IMR-90 (cell line): ENCODE data around the gene GAL3ST3. TPM values are rescaled to one million over a fixed set of nuclear protein-coding genes. Genes with fewer than 3 reads are reported as not detected.

Source experiments
- ATAC-seq: fragments of 200-7000 bp; cut with Tn5 transposase; 2 replicates; pipeline ENCODE4 v1.9.1; 2020; ENCODE audit warnings: low read depth, mild to moderate bottlenecking, moderate library complexity
- BruUV-seq: library from RNA; stranded (reverse); fragments of 400-500 nt; replicated peaks from 2 replicates; lab custom pipeline; 2021; lab: Mats Ljungman, UMichigan
- CTCF ChIA-PET: fragments of 300-600 bp; formaldehyde crosslinking; extraction: SDS; loops from one replicate; lab custom pipeline; 2021; ENCODE audit warnings: antibody characterized with exemption; lab: Yijun Ruan, JAX
- POLR2A ChIA-PET: fragments of 300-600 bp; sonication (Branson Sonifier 250); formaldehyde crosslinking; loops from one replicate; lab custom pipeline; 2022; ENCODE audit warnings: antibody characterized with exemption; ENCODE audit not compliant: unreplicated experiment; lab: Charles Lee
- DNase-seq: peaks from one replicate; pipeline ENCODE4 v3.0.0; 2013
- H2AFZ ChIP-seq: replicated peaks from 2 replicates; pipeline ENCODE3; 2013; ENCODE audit warnings: low read length, mild to moderate bottlenecking; ENCODE audit not compliant: poor library complexity
- H2AK5ac ChIP-seq: 2 replicates; pipeline ENCODE4 v1.6.1; 2013; ENCODE audit warnings: low read depth, low read length, inconsistent platforms
- H2AK9ac ChIP-seq: replicated peaks from 2 replicates; pipeline ENCODE3; 2013; ENCODE audit warnings: mild to moderate bottlenecking, low read depth, low read length, moderate library complexity; ENCODE audit not compliant: poor library complexity
- H2BK120ac ChIP-seq: 2 replicates; pipeline ENCODE4 v1.6.1; 2013; ENCODE audit warnings: low read depth, low read length, inconsistent platforms
- H2BK15ac ChIP-seq: 3 replicates; pipeline ENCODE4 v1.6.1; 2013; ENCODE audit warnings: low read depth, low read length, inconsistent platforms
- H2BK20ac ChIP-seq: 2 replicates; pipeline ENCODE4 v1.6.1; 2013; ENCODE audit warnings: low read depth, mild to moderate bottlenecking, inconsistent platforms, low read length, moderate library complexity
- H2BK5ac ChIP-seq: 2 replicates; pipeline ENCODE4 v1.6.1; 2013; ENCODE audit warnings: mild to moderate bottlenecking, low read depth, low read length, inconsistent platforms; ENCODE audit not compliant: poor library complexity, severe bottlenecking
- H3K14ac ChIP-seq: replicated peaks from 2 replicates; pipeline ENCODE4 v1.6.1; 2013; ENCODE audit warnings: low read depth, low read length, inconsistent platforms
- H3K18ac ChIP-seq: 2 replicates; pipeline ENCODE4 v1.6.1; 2013; ENCODE audit warnings: low read depth, low read length, control low read depth
- H3K23ac ChIP-seq: 2 replicates; pipeline ENCODE4 v1.6.1; 2013; ENCODE audit warnings: low read depth, low read length, inconsistent platforms
- H3K27ac ChIP-seq: 2 replicates; pipeline ENCODE4 v1.5.1; 2013; ENCODE audit warnings: mild to moderate bottlenecking, control low read depth, low read length; ENCODE audit not compliant: insufficient read depth
- H3K27me3 ChIP-seq: 2 replicates; pipeline ENCODE4 v1.6.1; 2013; ENCODE audit warnings: low read length; ENCODE audit not compliant: control insufficient read depth, insufficient read depth
- H3K36me3 ChIP-seq: 2 replicates; pipeline ENCODE4 v1.6.1; 2013; ENCODE audit warnings: low read length, mixed read lengths; ENCODE audit not compliant: control insufficient read depth, insufficient read depth
- H3K4ac ChIP-seq: 2 replicates; pipeline ENCODE4 v1.6.1; 2013; ENCODE audit warnings: low read depth, low read length, inconsistent platforms
- H3K4me1 ChIP-seq: 2 replicates; pipeline ENCODE4 v1.6.1; 2013; ENCODE audit warnings: low read length, mixed read lengths; ENCODE audit not compliant: control insufficient read depth, insufficient read depth
- H3K4me2 ChIP-seq: 2 replicates; pipeline ENCODE4 v1.6.1; 2013; ENCODE audit warnings: low read depth, mild to moderate bottlenecking, control low read depth, low read length, moderate library complexity
- H3K4me3 ChIP-seq: 2 replicates; pipeline ENCODE4 v1.5.1; 2013; ENCODE audit warnings: low read depth, mild to moderate bottlenecking, control low read depth, low read length, moderate library complexity; ENCODE audit not compliant: insufficient read depth
- H3K56ac ChIP-seq: 2 replicates; pipeline ENCODE4 v1.6.1; 2013; ENCODE audit warnings: low read length, inconsistent platforms; ENCODE audit not compliant: insufficient read depth; ENCODE audit errors: extremely low read depth
- H3K79me1 ChIP-seq, 2 experiments: 2 replicates each; pipeline ENCODE4 v1.6.1; 2013; ENCODE audit warnings: low read length in 2 of 2, inconsistent platforms in 1 of 2, low read depth in 1 of 2
- H3K9ac ChIP-seq: 2 replicates; pipeline ENCODE4 v1.6.1; 2013; ENCODE audit warnings: low read depth, low read length, control low read depth
- H3K9me1 ChIP-seq: 2 replicates; pipeline ENCODE4 v1.6.1; 2013; ENCODE audit warnings: low read length, inconsistent platforms; ENCODE audit not compliant: insufficient read depth
- H3K9me3 ChIP-seq: 2 replicates; pipeline ENCODE4 v1.6.1; 2013; ENCODE audit warnings: low read length; ENCODE audit not compliant: control insufficient read depth, insufficient read depth
- H4K20me1 ChIP-seq: 2 replicates; pipeline ENCODE4 v1.6.1; 2013; ENCODE audit warnings: low read length, inconsistent platforms; ENCODE audit not compliant: insufficient read depth
- H4K5ac ChIP-seq: 2 replicates; pipeline ENCODE4 v1.6.1; 2013; ENCODE audit warnings: mild to moderate bottlenecking, low read depth, low read length, control low read depth
- H4K8ac ChIP-seq, 2 experiments: 2 replicates each; pipeline ENCODE4 v1.6.1; 2013; ENCODE audit warnings: low read depth in 2 of 2, low read length in 2 of 2, control low read depth in 1 of 2, inconsistent platforms in 1 of 2
- H4K91ac ChIP-seq: 2 replicates; pipeline ENCODE4 v1.6.1; 2013; ENCODE audit warnings: low read depth, low read length, inconsistent platforms; ENCODE audit not compliant: insufficient read depth
- BHLHE40 ChIP-seq: fragments of 150-350 bp; IDR thresholded peaks from 2 replicates; pipeline ENCODE4 v1.6.1; 2016; ENCODE audit warnings: mild to moderate bottlenecking, low read depth, low read length
- CEBPB ChIP-seq: IDR thresholded peaks from 2 replicates; pipeline ENCODE4 v1.6.1; 2012; ENCODE audit warnings: low read depth, low read length, improper control_type of control experiment
- CHD1 ChIP-seq: IDR thresholded peaks from 2 replicates; pipeline ENCODE4 v1.6.1; 2012; ENCODE audit warnings: low read depth, low read length, improper control_type of control experiment
- ELK1 ChIP-seq: fragments of 150-350 bp; IDR thresholded peaks from 2 replicates; pipeline ENCODE4 v1.6.1; 2016; ENCODE audit warnings: low read depth, mild to moderate bottlenecking, low read length, moderate library complexity, borderline replicate concordance
- FOS ChIP-seq: fragments of 150-350 bp; IDR thresholded peaks from 2 replicates; pipeline ENCODE4 v1.6.1; 2016; ENCODE audit warnings: low read depth, low read length
- MAFK ChIP-seq: IDR thresholded peaks from 2 replicates; pipeline ENCODE4 v1.6.1; 2012; ENCODE audit warnings: low read depth, low read length, improper control_type of control experiment
- WGBS, 2 experiments: methylation state at CpG; one replicate each; pipeline versions ENCODE4 v1.1.5 to v1.1.7; 2013; ENCODE audit warnings: missing lambda C conversion rate in 2 of 2; ENCODE audit not compliant: insufficient read length in 1 of 2; ENCODE audit errors: extremely low coverage in 2 of 2; 5-methylcytosine and 5-hydroxymethylcytosine counted together
- dilution Hi-C: fragments of 300-500 bp; cut with HindIII; formaldehyde crosslinking; loops from one replicate; pipeline ENCODE4 v1.14.3; 2018; ENCODE audit warnings: low sequenced_read_pairs; ENCODE audit not compliant: unreplicated experiment
- in situ Hi-C: fragments of 300-500 bp; cut with MboI; formaldehyde crosslinking; loops from 3 replicates; pipeline ENCODE4 v1.14.3; 2019; ENCODE audit warnings: low sequenced_read_pairs, inconsistent platforms, mixed read lengths
- intact Hi-C: fragments of 100-400 bp; cut with micrococcal nuclease; formaldehyde crosslinking; loops from 2 replicates; pipeline ENCODE4 v1.10.0; 2022
- polyA plus RNA-seq, 3 experiments: library from polyadenylated mRNA; depleted of rRNA; stranded (reverse); fragments of >200 nt; gene quantifications; 2 replicates each; pipeline ENCODE4 v1.2.3, GENCODE V29; 2012; ENCODE audit warnings: low replicate concordance in 1 of 3
- total RNA-seq: library from RNA; depleted of rRNA; stranded (reverse); fragments of >200 nt; gene quantifications from 2 replicates; pipeline ENCODE4 v1.2.3, GENCODE V29; 2012

The GAL3ST3 gene
- total and polyA plus RNA-seq, 2 of the 4 experiments (the other 2 are of a cell fraction): 0.19 TPM; not detected in 1

- Histone ChIP-seq H3K27ac (no peak overlapping the region), H3K36me3 (peaks cover 43% of the 10 kb centered on the region), H3K79me1 (peaks cover 30 to 52% of the 10 kb centered on the region in 2 experiments), H3K4me1 (peaks cover 8% of the 10 kb centered on the region), H2AK5ac (no peak overlapping the region), H2AK9ac (no peak overlapping the region), H3K18ac (no peak overlapping the region), H3K9ac (no peak overlapping the region), H3K23ac (no peak overlapping the region), H4K8ac (no peak overlapping the region), H2BK20ac (no peak overlapping the region), H3K4me3 (no peak overlapping the region), H3K4me2 (no peak overlapping the region), H4K20me1 (peaks cover 14% of the 10 kb centered on the region; the same call in 1 of the 2 replicates), H3K14ac (no peak overlapping the region), H4K5ac (no peak overlapping the region), H4K91ac (no peak overlapping the region), H3K27me3 (no peaks in the 10 kb centered on the region), H2AFZ (no peak overlapping the region), H2BK120ac (no peak overlapping the region), H3K9me3 (no peaks in the 10 kb centered on the region), H2BK15ac (no peak overlapping the region), H3K9me1 (0 out of 2 replicates have a peak, but pooled peaks cover 7% of the 10 kb centered on the region), H3K4ac (no peak overlapping the region), H2BK5ac (no peak overlapping the region), H3K56ac (no peak overlapping the region)
- ATAC-seq: no peak
- TF ChIP-seq FOS: no peak
- TF ChIP-seq CEBPB: no peak
- no peak for TF ChIP-seq BHLHE40
- no peak for TF ChIP-seq ELK1
- no peak for TF ChIP-seq CHD1
- no peak for TF ChIP-seq MAFK
- CTCF ChIA-PET: interaction anchor here (1.2 kb wide), 1 partner anchor 14 kb away, joined by 3 read pairs; no protein-coding TSS in a partner anchor
- dilution Hi-C loops (no loop called here), intact Hi-C loops (no loop called here), in situ Hi-C loops (no loop called here)
- DNase-seq: no peak
- WGBS, 2 experiments: 99% methylated on average over 7 of the region's 7 CpGs; no CpG with 5 or more reads in 1 of the 2 experiments
- POLR2A ChIA-PET: interaction anchor here (0.6 kb wide), 1 partner anchor 24 kb away, joined by 5 read pairs; no protein-coding TSS in a partner anchor
- BruUV-seq: no TSS peak
Observed at GRCh38 chr11:66055021-66055420, 6.1 kb upstream of the GAL3ST3 start.
